Lung (tissue), 12 donors: ENCODE data around the gene MYO18B. TPM values are rescaled to one million over a fixed set of nuclear protein-coding genes. Genes with fewer than 3 reads are reported as not detected.

ENCODE experiments used
- ATAC-seq: fragments of 200-7000 bp; cut with Tn5 transposase; one replicate; pipeline ENCODE4 v1.9.1; 2020; ENCODE audit warnings: moderate number of reproducible peaks; ENCODE audit not compliant: insufficient read depth, low FRiP score
- DNase-seq, 3 donors: peaks; one replicate each; pipeline ENCODE4 v3.0.0-alpha.2; 2013 to 2017
- H3K27ac ChIP-seq, 2 donors: one replicate each; pipeline ENCODE4 v1.5.1; 2013; ENCODE audit warnings: mild to moderate bottlenecking in 2 of 2, moderate library complexity in 2 of 2, control low read depth in 1 of 2, inconsistent platforms in 1 of 2, low read depth in 1 of 2, low read length in 1 of 2
- H3K27me3 ChIP-seq, 3 donors: one replicate each; pipeline ENCODE4 v1.5.1; 2013; ENCODE audit warnings: low read length in 2 of 3; ENCODE audit not compliant: control insufficient read depth in 3 of 3, insufficient read depth in 3 of 3
- H3K36me3 ChIP-seq, 4 donors: one replicate each; pipeline ENCODE4 v1.5.1; 2013; ENCODE audit warnings: low read length in 4 of 4, mild to moderate bottlenecking in 1 of 4, moderate library complexity in 1 of 4; ENCODE audit not compliant: control insufficient read depth in 4 of 4, insufficient read depth in 4 of 4
- H3K4me1 ChIP-seq, 5 donors: one replicate each; pipeline ENCODE4 v1.5.1; 2013; ENCODE audit warnings: low read length in 5 of 5, mild to moderate bottlenecking in 2 of 5, moderate library complexity in 1 of 5; ENCODE audit not compliant: control insufficient read depth in 5 of 5, insufficient read depth in 5 of 5
- H3K4me3 ChIP-seq: one replicate; pipeline ENCODE4 v1.5.1; 2013; ENCODE audit warnings: mild to moderate bottlenecking, control low read depth, moderate library complexity
- H3K9ac ChIP-seq, 2 donors: one replicate each; pipeline ENCODE4 v1.5.1; 2013; ENCODE audit warnings: low read length in 2 of 2, control low read depth in 1 of 2; ENCODE audit not compliant: insufficient read depth in 1 of 2
- H3K9me3 ChIP-seq, 4 donors: one replicate each; pipeline ENCODE4 v1.5.1; 2013; ENCODE audit warnings: low read length in 3 of 4, mild to moderate bottlenecking in 1 of 4, moderate library complexity in 1 of 4; ENCODE audit not compliant: control insufficient read depth in 4 of 4, insufficient read depth in 3 of 4
- CTCF ChIP-seq: IDR thresholded peaks from 2 replicates; pipeline ENCODE4 v1.5.1; 2012; ENCODE audit warnings: mild to moderate bottlenecking; ENCODE audit errors: control extremely low read depth, extremely low read depth
- WGBS, 2 donors: extraction: QIAGEN DNeasy Blood & Tissue Kit; methylation state at CpG; one replicate each; pipeline ENCODE4 v1.1.7; 2013; 5-methylcytosine and 5-hydroxymethylcytosine counted together
- polyA plus RNA-seq, 2 donors: library from polyadenylated mRNA; stranded (reverse); fragments of 200-250 nt; gene quantifications; one replicate each; pipeline ENCODE4 v1.2.1, GENCODE V29; 2013
- total RNA-seq, 2 donors: library from RNA; depleted of rRNA in 1 of 2; stranded (reverse); fragments of >200 nt in 1 of 2; gene quantifications; one replicate each; pipeline ENCODE4 v1.2.1, GENCODE V29; 2014 to 2021
- donor health status: control.
- donor health status: control.
- donor health status: Bipolar disorder and iron deficiency.
- donor health status: healthy.
- donor health status: DM: yes; HTN: yes; CAD: no.

The MYO18B gene
- total and polyA plus RNA-seq, 4 donors = 0.02 to 0.71 (median 0.07) TPM

DNA sequence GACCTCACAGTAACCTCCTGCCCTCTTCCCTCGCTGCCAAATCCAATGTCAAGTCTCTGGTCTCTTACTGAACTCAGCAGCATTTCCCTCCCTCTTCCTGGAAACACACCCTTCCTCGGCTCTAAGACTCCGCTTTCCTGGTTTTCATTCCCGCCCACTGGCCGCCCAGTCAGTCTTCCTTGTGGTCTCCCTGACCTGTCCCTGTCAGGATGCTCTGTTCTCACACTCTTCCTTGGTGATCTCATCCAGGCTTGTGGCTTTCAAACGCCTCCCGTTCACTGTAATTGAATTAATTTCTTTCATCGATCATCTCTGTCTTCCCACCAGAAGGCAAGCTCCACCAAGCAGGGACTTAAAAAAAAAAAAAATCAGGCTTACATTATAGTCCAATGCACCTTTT, 33.5 kb downstream of the MYO18B start:
- no peaks in the 10 kb centered on the region for H3K4me1 ChIP-seq
- H3K4me3 ChIP-seq = no peak overlapping the region
- TF ChIP-seq CTCF = no peak
- H3K36me3 ChIP-seq = peaks cover 0 to 3% (median 0%) of the 10 kb centered on the region in 4 donors
- no peak overlapping the region for H3K9ac ChIP-seq
- 43 to 60% methylated on average over 8 of the region's 8 CpGs for WGBS, 2 donors
- DNase-seq = peak in 1 of 3 donors; percentile 29
- H3K9me3 ChIP-seq = no peaks in the 10 kb centered on the region
- no peak for ATAC-seq
- H3K27ac ChIP-seq = no peak overlapping the region
- no peaks in the 10 kb centered on the region for H3K27me3 ChIP-seq

DNA sequence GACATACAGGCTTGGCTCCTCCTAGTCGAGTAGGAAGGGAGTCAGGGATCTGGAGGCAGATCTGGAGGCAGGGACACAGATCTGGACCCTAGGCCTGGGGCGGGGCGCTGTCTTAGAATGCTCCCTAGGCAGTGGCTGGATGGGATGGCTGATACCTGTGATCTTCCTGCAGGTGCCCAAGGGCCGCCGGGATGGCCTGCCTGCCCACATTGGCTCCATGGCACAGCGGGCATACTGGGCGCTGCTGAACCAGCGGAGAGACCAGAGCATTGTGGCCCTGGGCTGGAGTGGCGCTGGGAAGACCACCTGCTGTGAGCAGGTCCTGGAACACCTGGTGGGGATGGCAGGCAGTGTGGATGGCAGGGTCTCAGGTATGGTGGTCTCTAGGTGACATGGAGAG, 35.4 kb downstream of the MYO18B start:
- ATAC-seq (no peak), DNase-seq (no peak)
- WGBS, 2 donors = 82 to 95% methylated on average over 8 to 9 of the region's 9 CpGs

GRCh38 chr22:25777870-25778269, 35.9 kb downstream of the MYO18B start:
- H3K27me3 ChIP-seq = no peaks in the 10 kb centered on the region
- no peaks in the 10 kb centered on the region for H3K4me1 ChIP-seq
- TF ChIP-seq CTCF = no peak
- no peak overlapping the region for H3K4me3 ChIP-seq
- ATAC-seq = no peak
- no peak overlapping the region for H3K9ac ChIP-seq
- peak in 2 of 3 donors; percentile 49 to 55 for DNase-seq
- no peaks in the 10 kb centered on the region for H3K36me3 ChIP-seq
- no peaks in the 10 kb centered on the region for H3K9me3 ChIP-seq
- H3K27ac ChIP-seq = no peak overlapping the region
- WGBS, 2 donors = 41% methylated on average over 8 of the region's 8 CpGs

More for the DNA sequence above, 35.4 kb downstream of the MYO18B start:
- no peak for TF ChIP-seq CTCF
- no peak overlapping the region for H3K27ac ChIP-seq
- H3K4me3 ChIP-seq = no peak overlapping the region
- H3K4me1 ChIP-seq = no peaks in the 10 kb centered on the region
- no peaks in the 10 kb centered on the region for H3K36me3 ChIP-seq
- H3K27me3 ChIP-seq = no peaks in the 10 kb centered on the region
- no peak overlapping the region for H3K9ac ChIP-seq
- H3K9me3 ChIP-seq = no peaks in the 10 kb centered on the region

- H3K4me3 ChIP-seq = no peak overlapping the region
- H3K36me3 ChIP-seq = peaks cover 0 to 5% (median 0%) of the 10 kb centered on the region in 4 donors
- DNase-seq (no peak), ATAC-seq (no peak)
- H3K9me3 ChIP-seq = no peaks in the 10 kb centered on the region
- H3K4me1 ChIP-seq = no peaks in the 10 kb centered on the region
- no peak overlapping the region for H3K27ac ChIP-seq
- H3K27me3 ChIP-seq = no peaks in the 10 kb centered on the region
- 82 to 94% methylated on average over 2 of the region's 2 CpGs for WGBS, 2 donors
- no peak for TF ChIP-seq CTCF
- H3K9ac ChIP-seq = no peak overlapping the region
Observed at GRCh38 chr22:25779426-25779825, 37.4 kb downstream of the MYO18B start.
